IMR-90 (cell line): Measurements from ENCODE around the gene UTF1.
"Not testable (repeated sequence)": the region's sequence is repeated elsewhere in the genome, so short reads cannot be mapped to it uniquely, and the experiment has no call there.

Source experiments
- CHD1 ChIP-seq: IDR thresholded peaks from 2 replicates; pipeline ENCODE4 v1.6.1; 2012; ENCODE audit warnings: low read depth, low read length, improper control_type of control experiment
- CTCF ChIP-seq: conservative IDR thresholded peaks from 2 replicates; pipeline ENCODE4 v1.5.1; 2012; ENCODE audit warnings: mild to moderate bottlenecking, low read depth, low read length, improper control_type of control experiment
- ELK1 ChIP-seq: fragments of 150-350 bp; IDR thresholded peaks from 2 replicates; pipeline ENCODE4 v1.6.1; 2016; ENCODE audit warnings: low read depth, mild to moderate bottlenecking, low read length, moderate library complexity, borderline replicate concordance
- FOS ChIP-seq: fragments of 150-350 bp; IDR thresholded peaks from 2 replicates; pipeline ENCODE4 v1.6.1; 2016; ENCODE audit warnings: low read depth, low read length
- MAFK ChIP-seq: IDR thresholded peaks from 2 replicates; pipeline ENCODE4 v1.6.1; 2012; ENCODE audit warnings: low read depth, low read length, improper control_type of control experiment
- MXI1 ChIP-seq: IDR thresholded peaks from 2 replicates; pipeline ENCODE4 v1.6.1; 2012; ENCODE audit warnings: low read depth, mild to moderate bottlenecking, low read length, moderate library complexity, borderline replicate concordance
- POLR2A ChIP-seq: IDR thresholded peaks from 2 replicates; pipeline ENCODE4 v1.6.1; 2012; ENCODE audit warnings: mild to moderate bottlenecking, low read depth, low read length
- RAD21 ChIP-seq: IDR thresholded peaks from 2 replicates; pipeline ENCODE4 v1.6.1; 2012; ENCODE audit warnings: low read length, improper control_type of control experiment
- RFX5 ChIP-seq: IDR thresholded peaks from 2 replicates; pipeline ENCODE4 v1.8.0; 2012; ENCODE audit warnings: low read depth, mild to moderate bottlenecking, low read length, moderate library complexity
- SMC3 ChIP-seq: fragments of 150-350 bp; IDR thresholded peaks from 2 replicates; pipeline ENCODE4 v1.6.1; 2016; ENCODE audit warnings: low read depth, mild to moderate bottlenecking, antibody characterized with exemption, low read length, moderate library complexity
- TF ChIP-seq, protein P1 (sequence below): fragments of 150-350 bp; IDR thresholded peaks from 2 replicates; pipeline ENCODE4 v1.6.1; 2017; ENCODE audit warnings: mild to moderate bottlenecking, antibody characterized with exemption, low read length, low read depth

DNA sequence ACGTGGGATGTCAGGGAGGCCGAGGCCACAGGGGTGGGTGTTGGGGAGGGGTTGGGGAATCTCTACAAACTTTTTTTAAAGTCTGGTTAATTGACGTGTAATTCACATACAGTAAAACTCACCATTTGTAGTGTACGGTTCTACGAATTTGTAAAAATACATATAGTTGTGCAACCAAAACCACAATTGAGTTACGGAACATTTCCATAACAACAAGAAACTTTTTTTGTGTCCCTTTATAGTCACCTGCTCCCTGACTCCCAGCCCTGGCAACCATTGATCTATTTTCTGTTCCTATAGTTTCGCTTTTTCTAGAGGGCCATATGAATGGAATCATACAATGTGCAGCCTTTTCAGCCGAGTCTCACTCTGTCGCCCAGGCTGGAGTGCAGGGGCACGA lies 4.8 kb downstream of the UTF1 start:
- not testable (repeated sequence) for TF ChIP-seq MAFK, POLR2A, CHD1, CTCF, ELK1, MXI1, RAD21, RFX5, SMC3, FOS
- TF ChIP-seq, protein P1, sequence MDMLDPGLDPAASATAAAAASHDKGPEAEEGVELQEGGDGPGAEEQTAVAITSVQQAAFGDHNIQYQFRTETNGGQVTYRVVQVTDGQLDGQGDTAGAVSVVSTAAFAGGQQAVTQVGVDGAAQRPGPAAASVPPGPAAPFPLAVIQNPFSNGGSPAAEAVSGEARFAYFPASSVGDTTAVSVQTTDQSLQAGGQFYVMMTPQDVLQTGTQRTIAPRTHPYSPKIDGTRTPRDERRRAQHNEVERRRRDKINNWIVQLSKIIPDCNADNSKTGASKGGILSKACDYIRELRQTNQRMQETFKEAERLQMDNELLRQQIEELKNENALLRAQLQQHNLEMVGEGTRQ: not testable (repeated sequence)
